ENCODE data around the gene RENBP. TPM values are rescaled to one million over a fixed set of nuclear protein-coding genes. Genes with fewer than 3 reads are reported as not detected.

Gene RENBP
- total and polyA plus RNA-seq, 9 of the 15 experiments (the other 6 are each of a cell fraction or from before 2014, with no cell fraction given): 0.07 to 14.8 (median 10.6) TPM; not detected in 1

- TF ChIP-seq GTF2E2 (tag; IDR thresholded peaks at IDR 0.05) (no peak), NFIX (CRISPR knock-in tag; IDR thresholded peaks at IDR 0.05; ENCODE audit: low read depth) (no peak), PTBP1 (IDR thresholded peaks at IDR 0.05; ENCODE audit: low read depth, low read length) (0 out of 2 replicates have a peak, but pooled peaks have one; percentile 16), ZNF124 (CRISPR knock-in tag; IDR thresholded peaks at IDR 0.05) (no peak), HLTF (IDR thresholded peaks at IDR 0.05) (no peak), E2F4 (CRISPR knock-in tag; IDR thresholded peaks at IDR 0.05; ENCODE audit: low read depth) (no peak), RNF2 (IDR thresholded peaks at IDR 0.05) (peak; percentile 66; the same call in 1 of the 2 replicates), MAFK (IDR thresholded peaks at IDR 0.05; ENCODE audit: low read length) (no peak), MTA3 (IDR thresholded peaks at IDR 0.05; ENCODE audit: borderline replicate concordance) (peak; percentile 55), FOXJ2 (tag; IDR thresholded peaks at IDR 0.05) (no peak), NONO (IDR thresholded peaks at IDR 0.05; ENCODE audit: low read depth in 2 of 2, low read length in 1 of 2) (peak in 1 of 2 experiments; percentile 86; a peak in 2 of 4 replicates), E2F6 (IDR thresholded peaks at IDR 0.05; ENCODE audit: borderline replicate concordance in 1 of 2, extremely low read depth in 1 of 2, insufficient read depth in 1 of 2, insufficient read length in 1 of 2, low read depth in 1 of 2, low read length in 1 of 2, poor library complexity in 1 of 2, severe bottlenecking in 1 of 2) (peak in 1 of 2 experiments; percentile 69), ZNF696 (CRISPR knock-in tag; conservative IDR thresholded peaks at IDR 0.05) (no peak), ATF6 (CRISPR knock-in tag; IDR thresholded peaks at IDR 0.05) (0 out of 2 replicates have a peak, but pooled peaks have one; percentile 25), PHB2 (IDR thresholded peaks at IDR 0.05; ENCODE audit: low read depth) (no peak), AFF1 (IDR thresholded peaks at IDR 0.05; ENCODE audit: low read depth in 1 of 2, partially characterized antibody in 2 of 2) (no peak), SIN3A (IDR thresholded peaks at IDR 0.05; ENCODE audit: borderline replicate concordance in 2 of 2, control insufficient read depth in 1 of 2, low read depth in 2 of 2, low read length in 2 of 2) (peak; percentile 17 to 28; a peak in 2 of 4 replicates), TEAD4 (IDR thresholded peaks at IDR 0.05; ENCODE audit: low read length) (no peak), TEAD4 (CRISPR knock-in tag; IDR thresholded peaks at IDR 0.05; ENCODE audit: borderline replicate concordance) (no peak)
Observed at GRCh38 chrX:153927922-153928760, 16.3 kb downstream of the RENBP start (continued).
